Prostate gland (tissue), 2 donors: Measurements from ENCODE around the gene CAMK2B.

Experiments
- POLR2A ChIP-seq: fragments of 450-650 bp; IDR thresholded peaks from one replicate; pipeline ENCODE4 v1.6.1; 2016; ENCODE audit warnings: antibody characterized with exemption, mild to moderate bottlenecking
- POLR2AphosphoS5 ChIP-seq: sonication (generic); formaldehyde crosslinking; IDR thresholded peaks from one replicate; pipeline ENCODE4 v1.6.1; 2017; ENCODE audit warnings: antibody characterized with exemption
- TF ChIP-seq, protein P1 (sequence below), 4 experiments: fragments of 200-600 bp in 2 of 4; fragments of 450-650 bp in 2 of 4; sonication (generic) in 2 of 4; IDR thresholded peaks; 1 replicate in 3 of 4; 2 replicates in 1 of 4; pipeline ENCODE4 v1.5.1; 2016 to 2019; ENCODE audit warnings: antibody characterized with exemption in 4 of 4, mild to moderate bottlenecking in 2 of 4, moderate library complexity in 2 of 4

DNA sequence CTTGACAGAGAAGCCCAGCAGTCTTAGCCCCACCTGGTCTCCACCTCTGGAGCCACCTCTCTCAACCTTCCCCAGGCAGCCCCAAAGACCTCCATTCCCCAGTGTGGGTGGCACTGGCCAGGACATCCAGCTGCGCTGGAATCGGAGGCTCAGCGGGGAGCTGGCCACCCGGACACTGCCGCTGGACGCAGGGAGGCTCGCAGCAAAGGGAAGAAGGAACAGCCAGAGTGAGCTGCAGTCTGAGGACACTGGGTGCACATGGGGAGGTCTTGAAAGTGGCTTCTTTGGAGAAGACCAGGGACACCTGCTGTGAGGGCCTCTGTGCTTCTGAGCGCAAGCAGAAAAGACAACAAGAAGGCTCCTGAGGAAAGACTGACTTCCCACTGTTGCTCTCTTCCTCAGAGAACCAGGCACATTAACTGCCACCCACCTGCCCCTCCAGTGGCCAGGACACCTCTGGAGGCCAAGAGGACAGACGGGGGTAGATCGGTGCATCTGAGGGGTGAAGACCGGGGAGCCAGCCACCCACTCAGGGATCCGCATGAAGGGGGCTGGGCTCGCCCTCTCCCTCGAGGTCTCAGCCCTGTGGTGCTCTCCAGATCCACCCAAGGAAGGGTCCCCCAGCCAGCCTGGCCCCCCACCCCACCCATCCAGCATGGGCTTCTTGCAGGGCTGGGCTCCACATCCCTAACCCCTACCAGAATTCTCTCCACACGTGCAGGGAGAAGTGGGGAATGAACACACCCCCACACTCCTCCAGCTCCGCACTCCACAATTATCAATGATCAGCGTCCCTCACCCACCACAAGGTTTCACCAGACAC lies 1.8 kb downstream of the CAMK2B start:
- TF ChIP-seq, protein P1, sequence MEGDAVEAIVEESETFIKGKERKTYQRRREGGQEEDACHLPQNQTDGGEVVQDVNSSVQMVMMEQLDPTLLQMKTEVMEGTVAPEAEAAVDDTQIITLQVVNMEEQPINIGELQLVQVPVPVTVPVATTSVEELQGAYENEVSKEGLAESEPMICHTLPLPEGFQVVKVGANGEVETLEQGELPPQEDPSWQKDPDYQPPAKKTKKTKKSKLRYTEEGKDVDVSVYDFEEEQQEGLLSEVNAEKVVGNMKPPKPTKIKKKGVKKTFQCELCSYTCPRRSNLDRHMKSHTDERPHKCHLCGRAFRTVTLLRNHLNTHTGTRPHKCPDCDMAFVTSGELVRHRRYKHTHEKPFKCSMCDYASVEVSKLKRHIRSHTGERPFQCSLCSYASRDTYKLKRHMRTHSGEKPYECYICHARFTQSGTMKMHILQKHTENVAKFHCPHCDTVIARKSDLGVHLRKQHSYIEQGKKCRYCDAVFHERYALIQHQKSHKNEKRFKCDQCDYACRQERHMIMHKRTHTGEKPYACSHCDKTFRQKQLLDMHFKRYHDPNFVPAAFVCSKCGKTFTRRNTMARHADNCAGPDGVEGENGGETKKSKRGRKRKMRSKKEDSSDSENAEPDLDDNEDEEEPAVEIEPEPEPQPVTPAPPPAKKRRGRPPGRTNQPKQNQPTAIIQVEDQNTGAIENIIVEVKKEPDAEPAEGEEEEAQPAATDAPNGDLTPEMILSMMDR (IDR thresholded peaks at IDR 0.05) = no peak
- TF ChIP-seq POLR2A = no peak
- TF ChIP-seq POLR2AphosphoS5 = no peak
